Activated naive CD8-positive, alpha-beta T cell treated with anti-CD3 and anti-CD28 coated beads, Interleukin-2, amount 50 U/mL, for 16 hours (primary cell): ENCODE results near the gene SEPHS2.
"Not testable (repeated sequence)": the region's sequence is repeated elsewhere in the genome, so short reads cannot be mapped to it uniquely, and the experiment has no call there.

ENCODE experiments used
- DNase-seq: peaks from one replicate; pipeline ENCODE4 v3.0.0-alpha.2; 2020; ENCODE audit warnings: low read depth, low spot score

SEPHS2 gene

GRCh38 chr16:30470170-30470512, 24.5 kb upstream of the SEPHS2 start:
- no peak for DNase-seq

DNA sequence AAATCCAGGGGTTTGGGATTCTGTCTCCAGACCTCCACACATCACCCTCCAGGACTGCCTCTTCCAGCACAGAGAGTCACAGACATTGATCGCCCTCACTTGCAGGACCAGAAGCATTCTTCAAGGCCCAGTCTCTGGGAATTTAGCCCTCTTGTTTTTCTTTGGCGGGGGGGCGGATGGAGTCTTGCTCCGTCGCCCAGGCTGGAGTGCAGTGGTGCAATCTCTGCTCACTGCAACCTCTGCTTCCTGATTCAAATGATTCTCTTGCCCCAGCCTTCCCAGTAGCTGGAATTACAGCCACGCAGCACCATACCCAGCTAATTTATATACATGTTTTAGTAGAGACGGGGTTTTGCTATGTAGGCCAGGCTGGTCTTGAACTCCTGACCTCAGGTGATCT, 18.4 kb upstream of the SEPHS2 start:
- no peak for DNase-seq

DNA sequence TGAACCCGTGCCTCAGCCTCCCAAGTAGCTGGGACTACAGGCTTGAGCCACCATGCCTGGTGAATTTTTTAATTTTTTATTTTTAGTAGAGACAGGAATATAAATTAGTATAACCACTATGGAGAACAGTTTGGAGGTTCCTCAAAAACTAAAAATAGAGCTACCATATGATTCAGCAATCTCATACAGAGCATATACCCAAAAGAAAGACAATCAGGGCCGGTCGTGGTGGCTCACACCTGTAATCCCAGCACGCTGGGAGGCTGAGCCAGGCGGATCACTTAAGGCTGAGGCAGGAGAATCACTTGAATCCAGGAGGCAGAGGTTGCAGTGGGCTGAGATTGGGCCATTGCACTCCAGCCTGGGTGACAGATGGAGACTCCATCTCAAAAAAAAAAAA, 15.8 kb upstream of the SEPHS2 start:
- not testable (repeated sequence) for DNase-seq

GRCh38 chr16:30459456-30459855, 13.8 kb upstream of the SEPHS2 start:
- DNase-seq = no peak

DNA sequence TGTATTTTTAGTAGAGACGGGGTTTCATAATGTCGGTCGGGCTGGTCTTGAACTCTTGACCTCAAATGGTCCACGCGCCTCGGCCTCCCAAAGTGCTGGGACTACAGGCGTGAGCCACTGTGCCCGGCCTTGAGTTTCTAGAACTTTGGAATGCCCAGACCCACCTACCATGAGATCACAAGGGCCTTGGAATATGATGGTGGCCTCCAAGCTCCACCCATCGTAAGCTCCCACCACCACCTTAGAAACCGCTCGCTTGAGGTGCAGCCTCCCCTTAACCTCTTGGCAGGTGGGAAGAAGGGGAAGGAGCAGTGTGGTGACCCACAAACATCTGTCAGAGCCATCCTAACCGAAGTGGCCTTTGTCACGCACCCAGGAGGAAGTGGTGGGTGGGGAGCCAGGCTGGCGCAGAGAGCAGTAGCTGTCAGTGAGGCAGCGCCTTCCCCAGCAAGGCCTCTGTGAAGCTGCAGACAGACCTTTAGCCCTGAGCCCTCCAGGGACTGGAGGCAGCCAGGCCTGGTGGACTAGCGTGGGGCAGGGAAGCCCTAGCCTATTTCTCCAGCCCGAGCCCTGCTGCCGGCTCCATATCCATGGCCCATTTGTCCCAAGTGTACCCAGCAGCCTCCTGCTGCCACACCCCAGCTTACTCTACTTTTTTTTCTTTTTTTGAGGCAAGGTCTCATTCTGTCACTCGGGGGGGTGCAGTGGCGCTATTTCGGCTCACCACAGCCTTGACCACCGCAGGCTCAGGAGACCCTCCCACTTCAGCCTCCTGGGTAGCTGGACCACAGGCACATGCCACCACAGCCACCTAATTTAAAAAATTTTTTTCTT, 13.1 kb upstream of the SEPHS2 start:
- peak; percentile 79 for DNase-seq

GRCh38 chr16:30457743-30458560, 12.3 kb upstream of the SEPHS2 start:
- no peak for DNase-seq

- DNase-seq = no peak
Observed at GRCh38 chr16:30457256-30457655, 11.6 kb upstream of the SEPHS2 start.

GRCh38 chr16:30456302-30456701, 10.6 kb upstream of the SEPHS2 start:
- no peak for DNase-seq

DNA sequence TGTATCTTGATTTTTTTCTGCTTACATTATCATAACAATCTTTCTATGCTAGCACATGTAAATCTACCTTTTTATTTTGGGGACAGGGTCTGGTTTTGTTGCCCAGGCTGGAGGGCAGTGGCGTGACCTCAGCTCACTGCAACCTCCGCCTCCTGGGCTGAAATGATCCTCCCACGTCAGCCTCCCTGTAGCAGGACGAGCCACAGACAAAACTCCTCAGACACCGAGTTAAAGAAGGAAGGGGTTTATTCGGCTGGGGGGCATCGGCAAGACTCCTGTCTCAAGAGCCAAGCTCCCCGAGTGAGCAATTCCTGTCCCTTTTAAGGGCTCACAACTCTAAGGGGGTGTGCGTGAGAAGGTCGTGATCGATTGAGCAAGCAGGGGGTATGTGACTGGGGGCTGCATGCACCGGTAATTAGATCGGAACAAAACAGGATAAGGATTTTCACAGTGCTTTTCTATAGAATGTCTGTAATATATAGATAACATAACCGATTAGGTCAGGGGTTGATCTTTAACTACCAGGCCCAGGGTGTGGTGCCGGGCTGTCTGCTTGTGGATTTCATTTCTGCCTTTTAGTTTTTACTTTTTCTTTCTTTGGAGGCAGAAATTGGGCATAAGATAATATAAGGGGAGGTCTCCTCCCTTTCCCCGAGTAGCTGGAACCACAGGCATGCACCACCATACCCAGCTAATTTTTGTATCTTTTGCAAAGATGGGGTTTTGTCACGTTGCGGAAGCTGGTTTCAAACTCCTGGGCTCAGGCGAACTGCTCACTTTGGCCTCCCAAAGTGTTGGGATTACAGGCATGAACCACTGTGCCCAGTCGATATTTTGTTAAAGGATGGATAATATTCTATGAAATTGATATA, 7.3 kb upstream of the SEPHS2 start:
- not testable (repeated sequence) for DNase-seq

- no peak for DNase-seq
Observed at GRCh38 chr16:30449116-30449435, 3.4 kb upstream of the SEPHS2 start.

GRCh38 chr16:30447512-30448226, 2.0 kb upstream of the SEPHS2 start:
- DNase-seq = no peak

DNA sequence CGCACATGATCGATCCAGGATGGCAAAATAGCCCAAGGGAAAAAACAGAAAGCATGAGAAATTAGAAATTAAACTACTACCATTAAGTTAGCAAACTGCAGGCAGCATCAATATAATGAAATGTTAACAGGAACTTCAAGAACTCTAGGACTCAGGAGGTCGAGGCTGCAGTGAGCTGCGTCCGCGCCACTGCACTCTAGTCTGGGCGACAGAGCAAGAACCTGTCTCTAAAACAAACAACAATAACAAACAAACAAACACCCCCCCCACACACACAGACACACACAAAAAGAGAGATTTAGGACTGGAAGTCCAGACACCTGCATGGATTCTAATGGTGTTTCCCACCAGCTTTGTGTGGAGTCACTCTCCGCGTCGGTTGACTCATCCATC, 525 bp upstream of the SEPHS2 start:
- DNase-seq = no peak

DNA sequence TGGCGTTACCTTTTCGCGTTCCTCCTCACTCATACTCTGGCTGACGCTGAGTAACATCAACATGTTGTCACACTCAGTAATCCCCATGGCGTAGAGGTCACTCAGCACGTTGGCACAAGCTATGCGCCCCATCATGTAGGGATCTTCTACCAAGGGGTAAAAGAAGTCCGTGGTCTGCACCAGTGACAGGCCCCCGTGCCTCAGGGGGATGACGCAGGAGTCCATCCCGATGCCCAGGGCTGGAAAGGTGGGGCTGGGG, 596 bp downstream of the SEPHS2 start:
- no peak for DNase-seq

DNA sequence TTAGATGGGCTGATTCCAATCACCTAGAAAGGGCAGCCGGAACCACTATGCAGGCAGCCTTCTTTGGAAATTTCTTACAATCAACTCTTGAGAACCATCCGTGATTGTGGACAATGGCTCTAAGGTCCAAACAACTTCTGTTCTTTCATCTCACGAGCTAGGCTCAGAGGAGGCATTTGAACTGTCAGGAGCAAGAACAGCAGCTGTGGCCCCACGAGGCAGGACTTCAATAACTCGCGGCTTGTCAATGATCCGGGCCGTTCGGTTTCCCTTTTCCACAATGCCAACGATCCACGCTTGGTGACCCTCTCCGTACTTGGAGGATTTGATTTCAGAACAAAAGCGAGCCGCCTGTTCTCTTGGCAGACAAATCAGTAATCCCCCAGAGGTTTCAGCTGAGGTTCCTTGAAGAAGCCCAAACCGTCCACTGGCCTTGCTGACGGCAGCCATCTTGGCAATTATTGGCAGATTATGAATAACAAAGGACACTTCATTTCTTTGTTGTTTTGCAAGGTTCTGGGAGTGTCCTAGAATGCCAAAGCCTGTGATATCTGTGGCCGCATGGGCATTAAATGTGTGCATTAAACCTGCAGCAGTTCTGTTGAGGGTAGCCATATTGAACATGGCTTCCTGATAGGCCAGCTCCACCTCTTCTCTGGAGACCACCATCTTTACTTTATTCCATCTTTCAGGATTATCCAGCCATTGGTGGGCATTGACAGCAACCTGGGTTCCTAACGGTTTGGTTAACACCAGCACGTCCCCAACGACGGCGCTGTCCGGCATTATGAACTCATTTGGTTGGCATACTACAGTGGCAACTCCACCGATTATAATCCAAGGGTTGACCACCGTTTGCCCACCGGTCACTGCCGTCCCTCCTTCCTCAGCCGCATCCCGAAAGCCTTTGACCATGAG, 1.2 kb downstream of the SEPHS2 start:
- no peak for DNase-seq

DNA sequence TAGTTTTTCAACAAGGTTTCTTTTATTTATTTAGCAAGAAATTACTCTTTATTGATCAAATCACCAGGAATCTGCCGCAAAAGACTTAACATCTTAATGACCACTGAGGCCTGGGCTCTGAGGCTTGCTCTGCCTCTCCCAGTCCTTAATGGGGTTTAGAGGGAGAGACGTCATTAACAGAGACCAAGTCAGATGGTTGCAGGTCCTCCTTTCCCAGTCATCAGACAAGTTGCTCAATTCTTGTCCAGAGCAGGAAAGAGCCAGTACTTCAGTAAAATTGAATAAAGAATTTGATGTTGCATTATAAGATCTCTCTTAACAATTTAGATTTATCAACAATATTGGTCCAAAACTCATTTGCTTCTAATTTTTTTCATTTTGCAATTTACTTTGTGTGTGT, 2.0 kb downstream of the SEPHS2 start:
- DNase-seq = no peak

- no peak for DNase-seq
Observed at GRCh38 chr16:30439720-30440348, 5.8 kb downstream of the SEPHS2 start.

- DNase-seq = no peak
Observed at GRCh38 chr16:30438835-30439234, 6.8 kb downstream of the SEPHS2 start.

- no peak for DNase-seq
Observed at GRCh38 chr16:30437511-30438046, 8.1 kb downstream of the SEPHS2 start.

DNA sequence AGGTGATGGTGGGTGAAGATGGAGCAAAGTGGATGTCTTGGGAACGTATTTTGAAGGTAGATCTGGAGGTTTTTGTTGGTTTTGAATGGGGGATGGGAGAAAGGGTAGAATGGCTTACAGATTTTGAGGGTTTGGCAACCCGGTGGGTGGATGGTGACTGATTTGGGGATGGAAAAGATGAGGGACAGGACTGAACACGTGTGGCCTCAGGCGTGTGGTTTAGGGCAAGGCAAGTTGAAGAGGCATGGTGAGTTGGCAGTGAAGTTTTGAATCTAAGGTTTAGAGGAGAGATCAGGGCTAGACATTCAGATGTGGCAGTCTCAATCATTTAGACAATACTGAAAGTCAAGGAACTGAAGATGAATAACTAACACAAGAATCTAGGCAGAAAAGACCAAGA, 10.8 kb downstream of the SEPHS2 start:
- no peak for DNase-seq

- no peak for DNase-seq
Observed at GRCh38 chr16:30430428-30430970, 15.2 kb downstream of the SEPHS2 start.
